OCI-LY7 (cell line): Measurements from ENCODE around the gene ARHGAP35.

Experiments
- EZH2phosphoT487 ChIP-seq: fragments of 200-600 bp; sonication (generic); IDR thresholded peaks from 2 replicates; pipeline ENCODE4 v1.6.1; 2018; ENCODE audit warnings: low read depth, borderline replicate concordance, mild to moderate bottlenecking, mixed run types, antibody characterized with exemption, low read length, moderate library complexity, mixed read lengths
- TF ChIP-seq, protein P1 (sequence below): fragments of 200-600 bp; sonication (generic); conservative IDR thresholded peaks from 2 replicates; pipeline ENCODE4 v1.5.1; 2014; ENCODE audit warnings: mild to moderate bottlenecking, antibody characterized with exemption, low read length, moderate library complexity, mixed read lengths

DNA sequence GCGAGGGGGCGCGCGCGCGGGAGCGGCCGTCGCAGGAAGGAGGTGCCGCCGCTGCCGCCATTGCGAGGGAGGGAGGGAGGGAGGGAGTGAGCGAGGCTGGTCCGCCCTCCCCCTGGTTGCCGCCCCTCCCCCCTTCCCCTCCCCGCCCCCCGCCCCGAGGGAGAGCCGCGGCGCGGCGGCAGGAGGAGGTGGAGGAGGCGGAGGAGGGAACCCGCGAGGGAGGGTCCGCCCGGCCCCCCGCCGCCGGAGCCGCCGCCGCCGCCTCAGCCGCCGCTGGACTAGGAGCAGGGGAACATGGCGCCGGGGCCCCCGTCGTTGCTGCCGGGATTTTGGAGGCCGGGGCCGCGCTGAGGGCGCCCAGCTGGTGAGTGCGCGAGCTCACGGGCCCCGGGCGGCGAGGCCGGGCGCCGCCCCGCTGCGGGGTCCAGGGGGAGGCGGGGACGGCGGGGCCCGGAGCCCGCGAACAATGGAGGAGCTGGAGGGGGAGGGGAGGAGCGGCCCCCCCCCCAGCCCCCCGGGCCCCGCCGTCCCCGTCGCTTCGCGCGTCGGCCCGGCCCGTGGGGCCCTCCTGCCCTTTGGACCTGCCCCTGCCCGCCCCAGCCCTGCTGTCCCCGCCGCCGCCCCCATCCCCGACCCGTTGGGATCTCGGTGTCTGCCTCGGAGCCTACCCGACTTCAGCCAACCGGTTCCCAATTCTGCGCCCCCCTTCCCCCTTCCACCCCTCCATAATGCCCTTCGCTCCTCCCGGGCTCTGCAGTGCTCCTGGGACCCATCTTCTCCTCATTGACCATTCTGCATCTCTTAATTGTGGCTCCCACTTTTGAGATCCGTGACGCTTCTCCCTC lies at the start of gene ARHGAP35:
- TF ChIP-seq, protein P1, sequence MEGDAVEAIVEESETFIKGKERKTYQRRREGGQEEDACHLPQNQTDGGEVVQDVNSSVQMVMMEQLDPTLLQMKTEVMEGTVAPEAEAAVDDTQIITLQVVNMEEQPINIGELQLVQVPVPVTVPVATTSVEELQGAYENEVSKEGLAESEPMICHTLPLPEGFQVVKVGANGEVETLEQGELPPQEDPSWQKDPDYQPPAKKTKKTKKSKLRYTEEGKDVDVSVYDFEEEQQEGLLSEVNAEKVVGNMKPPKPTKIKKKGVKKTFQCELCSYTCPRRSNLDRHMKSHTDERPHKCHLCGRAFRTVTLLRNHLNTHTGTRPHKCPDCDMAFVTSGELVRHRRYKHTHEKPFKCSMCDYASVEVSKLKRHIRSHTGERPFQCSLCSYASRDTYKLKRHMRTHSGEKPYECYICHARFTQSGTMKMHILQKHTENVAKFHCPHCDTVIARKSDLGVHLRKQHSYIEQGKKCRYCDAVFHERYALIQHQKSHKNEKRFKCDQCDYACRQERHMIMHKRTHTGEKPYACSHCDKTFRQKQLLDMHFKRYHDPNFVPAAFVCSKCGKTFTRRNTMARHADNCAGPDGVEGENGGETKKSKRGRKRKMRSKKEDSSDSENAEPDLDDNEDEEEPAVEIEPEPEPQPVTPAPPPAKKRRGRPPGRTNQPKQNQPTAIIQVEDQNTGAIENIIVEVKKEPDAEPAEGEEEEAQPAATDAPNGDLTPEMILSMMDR, result no peak
- no peak for TF ChIP-seq EZH2phosphoT487
